Measurements from ENCODE around the gene KRTAP12-4. TPM values are rescaled to one million over a fixed set of nuclear protein-coding genes. Genes with fewer than 3 reads are reported as not detected.

KRTAP12-4 gene
- total and polyA plus RNA-seq, 9 of the 15 experiments (the other 6 are each of a cell fraction or from before 2014, with no cell fraction given), result not detected

DNA sequence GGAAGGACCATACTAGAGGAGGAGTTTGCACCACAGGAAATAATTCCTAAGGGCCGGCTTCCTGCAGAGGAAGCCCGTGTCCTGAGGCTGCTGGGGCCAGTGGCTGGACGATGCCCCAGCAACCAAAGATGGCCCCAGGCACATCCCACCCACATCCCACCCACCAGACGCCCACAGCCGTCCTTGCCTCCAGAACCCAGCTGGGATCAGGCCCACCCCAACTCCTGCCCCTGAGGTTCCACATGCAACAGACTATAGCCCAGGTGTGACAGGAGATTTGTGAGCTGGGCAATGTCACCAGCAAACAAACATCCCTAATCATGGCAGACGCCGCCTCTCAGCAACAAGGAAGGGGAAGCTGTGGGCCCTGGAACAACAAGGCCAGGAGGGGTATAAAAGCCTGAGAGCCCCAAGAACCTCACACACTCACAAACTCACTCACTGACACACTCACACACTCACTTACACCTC lies 27.8 kb downstream of the KRTAP12-4 start, which contains the start of gene KRTAP10-9:
Gene KRTAP10-9 (plus strand): TSS at position 421 of the 471 bp plus-strand sequence. CDS start 79 bp downstream, outside the sequence.
- no peaks in the 10 kb centered on the region for H3K9me1 ChIP-seq (ENCODE audit: control insufficient read depth, insufficient read depth, low read length)
- H3K4me3 ChIP-seq, result no peak within 1 kb of the TSS
- no peaks in the 10 kb centered on the region for H3K36me3 ChIP-seq (ENCODE audit: control insufficient read depth, insufficient read depth, low read length)
- DNase-seq (ENCODE audit: extremely low read depth in 1 of 4, low spot score in 3 of 4), result no peak
- intact Hi-C loops (cut with micrococcal nuclease) (no loop called here), in situ Hi-C loops (cut with MboI) (no loop called here)
- no peaks in the 10 kb centered on the region for H3K4me1 ChIP-seq (replicated peaks in 1 of 2; ENCODE audit: control insufficient read depth in 2 of 2, insufficient read depth in 2 of 2, low read length in 2 of 2)
- ATAC-seq, result no peak
- FAIRE-seq, result no peak
- no peak within 1 kb of the TSS for H3K4me2 ChIP-seq (ENCODE audit: insufficient read depth, low read length)
- H3K79me2 ChIP-seq (ENCODE audit: control insufficient read depth, insufficient read depth, low read length), result no peaks in the 10 kb centered on the region
- no TSS peak for BruUV-seq (replicated peaks)
- H4K20me1 ChIP-seq (replicated peaks; ENCODE audit: control insufficient read depth, insufficient read depth, low read length), result no peaks in the 10 kb centered on the region
- H3K9ac ChIP-seq (ENCODE audit: insufficient read depth in 1 of 2, low read depth in 2 of 2, low read length in 2 of 2), result no peak within 1 kb of the TSS
- H3K9me3 ChIP-seq (replicated peaks; ENCODE audit: control insufficient read depth, insufficient read depth, low read depth, low read length), result peaks cover 5% of the 10 kb centered on the region; the same call in 1 of the 2 replicates
- 0% methylated on average over 7 of the region's 7 CpGs for WGBS (ENCODE audit: insufficient coverage, low coverage, missing lambda C conversion rate)
- no peak within 1 kb of the TSS for H2AFZ ChIP-seq (ENCODE audit: low read depth, low read length)
- ChIA-PET CTCF (ENCODE audit: low intra/inter-chr PET ratio) (no interaction called here), POLR2A (no interaction called here)
- no peak within 1 kb of the TSS for H3K27ac ChIP-seq (ENCODE audit: extremely low read depth, low read depth, low read length)
- H3K27me3 ChIP-seq (ENCODE audit: control insufficient read depth in 2 of 2, insufficient read depth in 2 of 2, low read length in 2 of 2), result peaks cover 0 to 6% of the 10 kb centered on the region in 2 experiments; a peak in 1 of 5 replicates
- no peak for TF ChIP-seq ESRRB (CRISPR knock-in tag; IDR thresholded peaks at IDR 0.05; ENCODE audit: borderline replicate concordance)
- TF ChIP-seq, protein P1, sequence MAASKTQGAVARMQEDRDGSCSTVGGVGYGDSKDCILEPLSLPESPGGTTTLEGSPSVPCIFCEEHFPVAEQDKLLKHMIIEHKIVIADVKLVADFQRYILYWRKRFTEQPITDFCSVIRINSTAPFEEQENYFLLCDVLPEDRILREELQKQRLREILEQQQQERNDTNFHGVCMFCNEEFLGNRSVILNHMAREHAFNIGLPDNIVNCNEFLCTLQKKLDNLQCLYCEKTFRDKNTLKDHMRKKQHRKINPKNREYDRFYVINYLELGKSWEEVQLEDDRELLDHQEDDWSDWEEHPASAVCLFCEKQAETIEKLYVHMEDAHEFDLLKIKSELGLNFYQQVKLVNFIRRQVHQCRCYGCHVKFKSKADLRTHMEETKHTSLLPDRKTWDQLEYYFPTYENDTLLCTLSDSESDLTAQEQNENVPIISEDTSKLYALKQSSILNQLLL (CRISPR knock-in tag; IDR thresholded peaks at IDR 0.05; ENCODE audit: borderline replicate concordance), result no peak
- TF ChIP-seq PTRF (tag; IDR thresholded peaks at IDR 0.05), result no peak
- no peak for TF ChIP-seq POLR3A (IDR thresholded peaks at IDR 0.05; ENCODE audit: borderline replicate concordance, extremely low read depth, insufficient read depth, insufficient read length)
- TF ChIP-seq FOS (IDR thresholded peaks at IDR 0.05; ENCODE audit: extremely low read depth, insufficient read length), result no peak
- TF ChIP-seq ZNF212 (CRISPR knock-in tag; IDR thresholded peaks at IDR 0.05), result no peak
- TF ChIP-seq ZNF324 (CRISPR knock-in tag; IDR thresholded peaks at IDR 0.05), result no peak
- no peak for TF ChIP-seq POLR2AphosphoS5 (IDR thresholded peaks at IDR 0.05; ENCODE audit: control insufficient read depth, insufficient read depth, low read depth, low read length)
- TF ChIP-seq ZNF143 (CRISPR knock-in tag; IDR thresholded peaks at IDR 0.05), result no peak
- no peak for TF ChIP-seq STAT5B (CRISPR knock-in tag; IDR thresholded peaks at IDR 0.05)
- no peak for TF ChIP-seq SRSF3 (IDR thresholded peaks at IDR 0.05; ENCODE audit: insufficient read depth, low read length)
